HL-60/S4 (cell line): Measurements from ENCODE around the gene LRRC32.
"Not testable (repeated sequence)": the region's sequence is repeated elsewhere in the genome, so short reads cannot be mapped to it uniquely, and the experiment has no call there.

Experiments
- in situ Hi-C: fragments of 300-500 bp; cut with MboI; formaldehyde crosslinking; loops from 2 replicates; pipeline ENCODE4 v1.14.3; 2022; ENCODE audit warnings: low sequenced_read_pairs

The LRRC32 gene

DNA sequence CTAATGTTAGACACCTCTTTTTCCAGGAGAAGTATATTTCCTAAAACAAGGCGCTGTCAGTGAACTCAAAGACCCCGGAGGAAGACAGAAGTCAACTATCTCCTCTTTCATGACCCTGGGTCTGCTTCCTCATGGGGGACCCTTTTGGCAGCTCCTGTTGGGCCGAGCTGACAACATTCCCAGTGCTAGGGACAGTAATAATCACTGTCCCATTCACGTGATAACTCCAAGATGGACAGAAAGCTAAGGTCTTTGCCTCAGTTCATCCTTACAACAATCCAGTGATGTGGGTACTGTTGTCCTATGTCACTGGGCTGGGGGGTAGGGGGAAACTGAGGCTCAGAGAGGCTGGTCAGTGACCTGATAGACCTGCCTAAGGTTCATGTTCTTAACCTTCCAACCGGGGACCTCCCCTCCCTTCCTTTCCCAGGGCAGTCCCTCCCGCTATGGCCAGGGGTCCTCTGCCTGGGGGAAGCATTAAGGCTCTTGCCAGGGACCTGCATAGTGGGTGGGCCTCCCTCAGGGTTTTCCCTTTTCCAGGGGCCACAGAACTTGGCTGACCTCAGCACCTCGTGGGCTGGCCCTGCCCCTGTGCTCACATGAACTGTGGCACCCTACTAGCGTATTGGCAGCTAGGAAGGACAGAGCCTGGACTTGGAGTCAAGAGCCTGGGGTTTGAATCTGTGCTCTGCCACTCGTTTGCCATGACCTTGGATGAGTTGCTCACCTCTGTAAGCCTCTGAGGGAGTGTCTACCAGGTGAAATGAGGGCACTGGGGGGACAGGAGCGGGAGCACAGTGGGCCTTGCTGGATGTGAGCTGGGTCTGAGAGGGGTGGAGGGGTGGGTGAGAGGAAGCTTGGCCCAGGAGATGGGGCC lies 53.6 kb downstream of the LRRC32 start:
- in situ Hi-C loops, result no loop called here

DNA sequence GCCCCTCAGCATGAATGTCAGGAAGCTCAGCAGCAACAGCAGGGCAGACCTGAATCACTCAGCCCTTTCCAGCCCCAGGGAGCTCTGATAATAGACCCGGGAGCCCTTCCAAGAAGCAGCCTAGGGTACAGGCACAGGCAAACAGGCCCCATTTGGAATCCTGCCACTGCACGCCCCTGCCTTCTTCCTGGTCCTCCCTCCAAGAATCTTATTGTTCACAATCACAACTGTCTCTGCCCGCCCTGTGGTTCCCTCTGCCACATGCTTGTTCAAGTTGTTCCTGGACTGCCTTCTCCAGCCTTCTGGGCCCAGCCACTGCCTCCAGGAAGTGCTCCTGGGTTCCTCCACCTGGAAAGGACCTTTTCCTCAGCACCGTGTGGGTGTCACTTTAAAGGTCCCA lies 54.6 kb downstream of the LRRC32 start:
- in situ Hi-C loops, result no loop called here

DNA sequence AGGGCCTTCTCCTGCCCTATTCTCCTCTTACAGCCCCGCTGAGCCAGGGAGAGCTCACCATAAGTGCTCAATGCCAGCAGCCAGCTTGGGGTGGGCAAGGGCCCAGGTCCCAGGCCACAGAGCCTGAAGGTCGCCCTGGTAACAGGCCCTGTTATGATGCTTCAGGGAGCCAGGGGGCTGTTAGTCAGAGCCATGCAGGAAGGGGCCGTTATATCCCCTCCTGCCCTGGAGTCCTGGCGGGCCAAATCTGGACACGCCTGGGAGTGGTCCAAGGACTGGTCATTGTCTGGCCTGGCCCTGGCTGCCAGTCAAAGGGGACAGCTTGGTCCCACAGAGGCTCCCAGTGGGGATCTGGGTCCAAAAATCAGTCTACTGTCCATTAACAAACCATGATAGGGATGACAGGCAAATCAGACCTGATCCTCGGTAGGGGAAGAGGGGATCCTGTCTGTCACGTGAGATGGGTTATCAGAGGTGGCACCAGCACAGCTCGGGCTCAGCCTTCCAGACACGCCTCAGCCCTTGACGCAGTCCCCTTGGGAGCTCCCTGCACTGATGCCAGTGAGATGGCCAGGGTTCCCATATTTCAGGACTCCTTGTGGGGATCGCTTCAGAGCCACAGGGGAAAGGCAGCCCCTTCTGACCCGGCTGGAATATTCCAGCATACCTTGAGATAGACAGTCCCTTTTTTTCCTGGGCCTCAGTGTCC lies 55.9 kb downstream of the LRRC32 start:
- in situ Hi-C loops, result no loop called here

DNA sequence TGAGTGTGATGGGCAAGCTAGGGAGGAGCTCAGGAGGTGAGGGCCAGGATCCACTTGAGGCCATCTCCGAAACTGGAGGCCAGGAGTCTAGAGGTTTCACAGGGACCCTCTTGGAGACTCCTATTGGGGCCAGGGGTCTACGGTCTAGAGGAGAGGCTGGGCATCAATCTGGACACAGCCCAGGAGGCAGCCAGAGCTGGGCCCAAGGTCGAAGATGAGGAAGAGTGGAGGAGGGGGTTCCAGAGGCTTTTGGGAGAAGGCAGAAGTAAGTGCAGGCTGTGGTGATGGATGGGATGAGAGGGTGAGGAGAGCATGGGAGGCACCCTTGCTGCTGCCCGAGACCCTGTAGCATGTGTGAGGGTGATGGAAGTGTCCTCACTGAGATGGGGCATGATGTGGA lies 56.6 kb downstream of the LRRC32 start:
- in situ Hi-C loops, result no loop called here

DNA sequence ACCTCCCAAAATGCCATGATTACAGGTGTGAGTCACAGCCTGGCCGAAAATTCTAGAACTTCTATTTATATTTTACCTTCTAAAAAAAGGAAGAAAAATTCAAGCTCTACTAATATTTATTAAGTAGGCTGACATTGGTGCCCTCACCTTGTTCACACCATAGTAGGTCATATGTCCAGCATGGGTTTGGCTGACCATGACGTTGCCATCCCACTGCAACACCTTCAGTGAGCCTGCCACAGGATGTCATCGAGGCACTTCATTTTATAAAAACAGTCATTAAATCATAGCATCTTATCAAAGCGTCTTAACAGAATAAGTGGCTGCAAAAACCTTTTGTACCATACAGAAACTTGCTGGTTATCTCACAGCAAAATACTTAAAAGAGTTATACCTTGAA lies 58.3 kb downstream of the LRRC32 start:
- in situ Hi-C loops, result no loop called here

DNA sequence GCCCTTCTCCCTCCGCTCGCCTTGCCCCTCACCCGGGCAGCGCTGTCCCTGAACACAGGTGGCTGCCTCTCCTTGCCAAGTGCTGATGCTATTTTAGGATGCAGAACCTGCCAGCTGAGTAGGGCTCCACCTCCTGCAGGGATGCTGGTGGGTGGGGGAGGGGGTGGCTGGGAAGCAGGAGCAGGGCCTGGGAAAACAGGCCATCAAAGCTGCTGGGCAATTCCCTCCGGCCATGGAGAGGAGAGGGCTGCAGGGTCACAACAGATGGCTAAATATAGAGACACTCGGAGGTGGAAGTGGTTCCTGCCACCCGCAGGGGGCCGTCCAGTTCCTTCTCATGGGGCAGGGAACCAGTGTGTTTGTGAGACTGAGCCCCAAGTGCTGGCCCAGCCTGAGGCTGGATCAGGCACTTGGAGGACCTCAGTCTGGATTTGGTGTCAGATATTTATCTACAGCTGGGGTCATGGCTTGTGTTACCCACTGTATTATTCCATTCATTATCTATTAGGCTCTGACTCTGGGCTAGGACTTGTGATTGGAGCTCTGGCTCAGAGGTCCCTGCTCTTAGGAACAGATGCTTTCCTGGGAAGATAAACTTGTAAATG lies 59.6 kb downstream of the LRRC32 start:
- in situ Hi-C loops, result no loop called here

DNA sequence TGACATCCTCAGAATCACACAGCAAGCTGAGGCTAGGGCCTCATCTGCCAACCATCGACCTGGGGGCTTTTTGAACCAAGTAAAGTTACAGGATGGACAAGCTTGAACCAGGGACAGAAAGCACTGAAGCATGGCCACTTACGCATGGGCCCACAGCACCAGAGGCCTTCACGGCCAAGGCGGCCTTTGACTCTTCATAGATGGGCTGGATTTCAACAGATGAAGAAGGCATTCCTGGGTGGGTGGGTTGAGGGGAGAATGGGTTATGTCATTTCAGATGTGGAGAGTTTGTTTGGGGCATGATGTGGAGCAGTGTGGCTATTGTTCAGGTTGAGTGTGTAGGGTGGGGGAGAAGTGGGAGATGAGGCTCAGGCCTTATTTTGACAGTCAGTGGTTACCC lies 60.2 kb downstream of the LRRC32 start:
- in situ Hi-C loops, result no loop called here

DNA sequence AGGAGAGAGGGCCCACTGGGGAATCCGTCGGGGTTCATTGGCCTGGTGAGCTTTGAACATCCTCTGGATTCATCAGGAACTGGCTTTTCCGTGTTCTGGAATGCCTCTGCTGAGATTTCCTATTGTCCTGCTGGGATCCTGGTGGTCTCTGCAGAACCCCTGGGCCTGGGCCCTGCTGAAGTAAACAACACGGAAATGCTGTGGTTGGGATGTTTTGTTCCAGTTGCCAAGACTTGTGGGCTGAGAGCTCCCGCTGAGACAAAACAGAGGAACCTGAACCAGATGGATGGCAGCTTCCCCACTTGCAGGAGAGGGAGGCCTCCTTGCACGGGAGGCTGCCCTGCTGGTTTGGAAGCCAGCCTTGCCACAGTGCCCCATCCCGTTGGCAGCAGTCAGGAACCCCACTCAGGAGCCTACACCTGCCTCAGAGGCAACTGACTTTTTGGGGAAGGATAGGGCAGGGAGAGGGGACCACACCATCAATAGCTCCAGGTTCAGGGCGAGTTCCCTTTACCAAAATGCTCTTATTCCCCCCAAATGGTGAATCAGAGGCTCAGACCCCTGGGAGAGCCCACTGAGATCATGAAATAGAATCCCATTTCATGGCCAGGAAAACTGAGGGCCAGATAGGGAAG lies 60.7 kb downstream of the LRRC32 start:
- in situ Hi-C loops, result no loop called here

DNA sequence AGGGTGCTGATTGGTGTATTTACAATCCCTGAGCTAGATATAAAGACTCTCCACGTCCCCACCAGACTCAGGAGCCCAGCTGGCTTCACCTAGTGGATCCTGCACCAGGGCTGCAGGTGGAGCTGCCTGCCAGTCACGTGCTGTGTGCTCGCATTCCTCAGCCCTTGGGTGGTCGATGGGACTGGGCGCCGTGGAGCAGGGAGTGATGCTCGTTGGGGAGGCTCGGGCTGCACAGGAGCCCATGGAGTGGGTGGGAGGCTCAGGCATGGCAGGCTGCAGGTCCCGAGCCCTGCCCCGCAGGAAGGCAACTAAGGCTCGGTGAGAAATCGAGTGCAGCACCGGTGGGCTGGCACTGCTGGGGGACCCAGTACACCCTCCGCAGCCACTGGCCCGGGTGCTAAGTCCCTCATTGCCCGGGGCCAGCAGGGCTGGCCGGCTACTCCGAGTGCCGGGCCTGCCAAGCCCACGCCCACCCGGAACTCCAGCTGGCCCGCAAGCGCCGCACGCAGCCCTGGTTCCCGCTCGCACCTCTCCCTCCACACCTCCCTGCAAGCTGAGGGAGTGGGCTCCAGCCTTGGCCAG lies 61.6 kb downstream of the LRRC32 start:
- in situ Hi-C loops, result not testable (repeated sequence)

DNA sequence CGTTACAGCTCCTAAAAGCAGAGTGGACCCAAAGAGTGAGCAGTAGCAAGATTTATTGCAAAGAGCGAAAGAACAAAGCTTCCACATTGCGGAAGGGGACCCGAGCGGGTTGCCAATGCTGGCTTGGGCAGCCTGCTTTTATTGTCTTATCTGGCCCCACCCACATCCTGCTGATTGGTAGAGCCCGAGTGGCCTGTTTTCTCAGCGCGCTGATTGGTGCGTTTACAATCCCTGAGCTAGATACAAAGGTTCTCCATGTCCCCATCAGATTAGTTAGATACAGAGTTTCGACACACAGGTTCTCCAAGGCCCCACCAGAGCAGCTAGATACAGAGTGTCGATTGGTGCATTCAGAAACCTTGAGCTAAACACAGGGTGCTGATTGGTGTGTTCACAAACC lies 62.3 kb downstream of the LRRC32 start:
- in situ Hi-C loops, result not testable (repeated sequence)
